ENCODE measurements around the gene KIF26B.
"Not testable (repeated sequence)": the region's sequence is repeated elsewhere in the genome, so short reads cannot be mapped to it uniquely, and the experiment has no call there.

The KIF26B gene

GRCh38 chr1:245690946-245691541, 536.3 kb downstream of the KIF26B start:
- Histone ChIP-seq H3K9me3 (replicated peaks in 1 of 11) (peaks cover 0 to 18% (median 13%) of the 10 kb centered on the region in 11 experiments; a peak in 16 of 22 replicates), H4K20me1 (no peaks in the 10 kb centered on the region), H3K36me3 (no peaks in the 10 kb centered on the region), H3K27ac (no peak overlapping the region), H3K9ac (no peak overlapping the region), H3K27me3 (no peaks in the 10 kb centered on the region), H3K4me2 (no peak overlapping the region), H3K4me1 (peaks cover 0 to 13% (median 4%) of the 10 kb centered on the region in 10 experiments; a peak in 9 of 20 replicates), H3K4me3 (no peak overlapping the region)
- TF ChIP-seq Cebpa-rat (IDR thresholded peaks at IDR 0.05): no peak

DNA sequence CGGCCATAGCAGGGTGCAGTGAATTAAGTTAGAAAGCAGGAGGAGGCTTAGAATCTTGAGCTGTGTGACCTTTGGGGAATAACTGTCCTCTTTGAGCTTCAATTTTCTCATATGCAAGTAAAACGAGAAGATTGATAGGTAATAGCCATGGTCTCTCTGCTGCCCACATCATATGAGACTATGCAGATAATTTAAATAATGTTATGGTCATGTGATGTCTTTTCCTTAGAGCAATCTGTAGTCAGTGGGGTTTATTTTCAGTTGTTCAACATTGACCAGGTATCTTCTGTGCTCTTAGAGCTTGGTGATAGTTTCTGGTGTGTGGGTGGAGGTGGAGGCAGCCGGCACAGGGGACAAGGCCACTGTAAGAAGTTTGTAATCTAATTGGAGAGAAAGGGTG, 537.1 kb downstream of the KIF26B start:
- Histone ChIP-seq H4K20me1 (no peaks in the 10 kb centered on the region), H3K27me3 (no peaks in the 10 kb centered on the region), H3K36me3 (no peaks in the 10 kb centered on the region), H3K27ac (no peak overlapping the region), H3K4me1 (peaks cover 0 to 11% (median 4%) of the 10 kb centered on the region in 10 experiments; a peak in 9 of 20 replicates), H3K4me2 (no peak overlapping the region), H3K9ac (no peak overlapping the region), H3K9me3 (replicated peaks in 1 of 11) (peaks cover 0 to 20% (median 13%) of the 10 kb centered on the region in 11 experiments; a peak in 16 of 22 replicates), H3K4me3 (no peak overlapping the region)
- TF ChIP-seq Cebpa-rat (IDR thresholded peaks at IDR 0.05): no peak

GRCh38 chr1:245692318-245692717, 537.5 kb downstream of the KIF26B start:
- peaks cover 0 to 9% (median 4%) of the 10 kb centered on the region in 10 experiments; a peak in 9 of 20 replicates for H3K4me1 ChIP-seq
- peaks cover 0 to 20% (median 13%) of the 10 kb centered on the region in 11 experiments; a peak in 16 of 22 replicates for H3K9me3 ChIP-seq (replicated peaks in 1 of 11)
- TF ChIP-seq Cebpa-rat (IDR thresholded peaks at IDR 0.05): no peak
- H3K9ac ChIP-seq: no peak overlapping the region
- H3K27me3 ChIP-seq: no peaks in the 10 kb centered on the region
- no peak overlapping the region for H3K4me3 ChIP-seq
- H3K27ac ChIP-seq: no peak overlapping the region
- H3K4me2 ChIP-seq: no peak overlapping the region
- H3K36me3 ChIP-seq: no peaks in the 10 kb centered on the region
- H4K20me1 ChIP-seq: no peaks in the 10 kb centered on the region

- no peaks in the 10 kb centered on the region for H3K27me3 ChIP-seq
- H3K9ac ChIP-seq: no peak overlapping the region
- peaks cover 0 to 12% (median 6%) of the 10 kb centered on the region in 11 experiments; a peak in 14 of 22 replicates for H3K9me3 ChIP-seq (replicated peaks in 1 of 11)
- no peak for TF ChIP-seq Cebpa-rat (IDR thresholded peaks at IDR 0.05)
- no peak overlapping the region for H3K4me2 ChIP-seq
- H4K20me1 ChIP-seq: no peaks in the 10 kb centered on the region
- H3K4me3 ChIP-seq: no peak overlapping the region
- peaks cover 0 to 9% (median 5%) of the 10 kb centered on the region in 10 experiments; a peak in 13 of 20 replicates for H3K4me1 ChIP-seq
- H3K27ac ChIP-seq: no peak overlapping the region
- no peaks in the 10 kb centered on the region for H3K36me3 ChIP-seq
Observed at GRCh38 chr1:245693116-245693793, 538.5 kb downstream of the KIF26B start.

DNA sequence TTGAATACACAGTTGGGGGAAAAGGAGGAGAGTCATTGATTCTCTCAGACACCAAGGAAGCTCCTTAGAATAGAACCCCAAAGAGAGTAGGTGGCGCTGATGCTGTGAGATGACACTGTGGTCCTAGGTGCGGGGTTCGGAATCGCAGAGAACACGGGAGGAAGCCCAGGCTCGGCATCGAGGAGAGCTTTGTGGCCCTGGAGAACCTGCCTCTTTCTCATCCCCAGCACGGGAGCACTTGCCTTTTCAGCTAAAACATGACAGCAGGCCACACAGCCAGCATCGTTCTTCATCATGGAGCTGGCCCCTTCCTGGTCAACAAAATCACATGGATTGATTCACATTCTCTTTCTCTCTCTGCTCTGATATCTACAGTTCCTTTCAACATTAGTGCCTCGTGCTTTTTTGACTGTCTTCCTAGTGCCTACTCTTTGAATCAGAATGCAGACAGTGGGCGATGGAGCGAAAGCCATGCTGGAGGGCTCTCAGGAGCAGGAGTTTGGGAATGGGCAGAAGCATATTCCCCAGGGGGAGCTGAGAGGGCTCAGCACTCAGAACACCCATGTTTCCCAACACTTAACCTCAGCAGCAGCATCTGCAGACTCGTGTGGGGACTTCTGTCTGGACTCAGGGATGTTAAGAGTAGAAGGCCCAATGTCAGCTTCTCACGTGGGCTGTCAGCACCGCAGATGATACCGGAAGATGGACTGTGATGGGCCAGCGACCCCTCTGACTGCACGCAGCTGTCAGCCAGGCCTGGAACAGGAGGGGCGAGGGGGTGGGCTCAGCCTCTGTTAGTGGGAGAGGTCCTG, 539.4 kb downstream of the KIF26B start:
- Histone ChIP-seq H3K9me3 (replicated peaks in 1 of 11) (peaks cover 0 to 8% (median 0%) of the 10 kb centered on the region in 11 experiments; a peak in 2 of 22 replicates), H3K4me1 (peaks cover 7 to 16% (median 10%) of the 10 kb centered on the region in 10 experiments), H3K27ac (no peak overlapping the region), H3K36me3 (no peaks in the 10 kb centered on the region), H3K4me3 (no peak overlapping the region), H4K20me1 (no peaks in the 10 kb centered on the region), H3K27me3 (no peaks in the 10 kb centered on the region), H3K9ac (no peak overlapping the region), H3K4me2 (no peak overlapping the region)
- no peak for TF ChIP-seq Cebpa-rat (IDR thresholded peaks at IDR 0.05)

DNA sequence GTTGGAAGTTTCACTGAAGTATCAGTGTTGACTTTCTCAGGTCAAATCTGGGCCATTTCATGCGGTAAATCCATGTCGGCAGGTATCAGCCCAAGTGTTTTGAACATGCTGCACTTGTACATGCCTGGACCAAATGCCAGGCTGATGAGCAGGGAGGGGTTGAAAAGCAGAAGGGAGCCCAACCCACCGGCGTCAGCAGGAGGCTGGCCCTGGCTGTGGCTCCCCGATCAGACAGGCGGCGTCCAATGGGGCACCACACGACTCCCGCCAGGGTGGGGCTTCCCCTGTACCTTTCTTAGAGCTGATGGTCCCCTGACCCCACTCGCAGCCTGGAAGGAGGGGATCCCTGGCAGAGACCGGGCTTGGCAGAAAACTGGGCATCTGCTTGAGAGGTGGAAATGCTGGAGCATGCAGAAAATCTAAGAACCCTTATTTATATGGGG, 540.0 kb downstream of the KIF26B start:
- TF ChIP-seq Cebpa-rat (IDR thresholded peaks at IDR 0.05): no peak
- no peaks in the 10 kb centered on the region for H4K20me1 ChIP-seq
- H3K9me3 ChIP-seq (replicated peaks in 1 of 11): peaks cover 0 to 8% (median 0%) of the 10 kb centered on the region in 11 experiments; a peak in 2 of 22 replicates
- H3K27me3 ChIP-seq: no peaks in the 10 kb centered on the region
- no peak overlapping the region for H3K27ac ChIP-seq
- no peak overlapping the region for H3K4me3 ChIP-seq
- no peaks in the 10 kb centered on the region for H3K36me3 ChIP-seq
- H3K9ac ChIP-seq: no peak overlapping the region
- H3K4me1 ChIP-seq: peaks cover 7 to 22% (median 17%) of the 10 kb centered on the region in 10 experiments
- no peak overlapping the region for H3K4me2 ChIP-seq

DNA sequence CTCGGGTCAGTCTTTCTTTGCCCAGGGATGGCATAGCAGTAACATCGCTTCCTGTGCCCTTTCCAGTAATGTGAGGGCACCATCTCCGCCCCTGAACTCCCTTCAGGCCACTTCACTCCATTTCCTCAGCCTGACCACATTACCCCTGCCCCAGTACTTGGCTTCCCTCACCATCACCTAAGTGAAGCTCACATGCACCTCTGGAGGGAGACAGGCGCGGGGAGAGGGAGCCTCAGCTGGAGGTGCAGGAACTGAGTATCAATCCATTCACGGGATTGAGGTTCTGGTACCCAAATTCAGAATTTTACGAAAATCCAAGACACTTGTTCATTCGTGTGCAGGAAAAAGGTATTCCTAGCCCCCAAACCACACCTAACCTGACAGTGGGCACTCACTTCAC, 540.4 kb downstream of the KIF26B start:
- Histone ChIP-seq H4K20me1 (no peaks in the 10 kb centered on the region), H3K4me1 (peaks cover 2 to 23% (median 19%) of the 10 kb centered on the region in 10 experiments), H3K4me2 (no peak overlapping the region), H3K27ac (no peak overlapping the region), H3K4me3 (no peak overlapping the region), H3K9ac (no peak overlapping the region), H3K9me3 (replicated peaks in 1 of 11) (peaks cover 0 to 8% (median 0%) of the 10 kb centered on the region in 11 experiments; a peak in 2 of 22 replicates), H3K27me3 (no peaks in the 10 kb centered on the region), H3K36me3 (no peaks in the 10 kb centered on the region)
- no peak for TF ChIP-seq Cebpa-rat (IDR thresholded peaks at IDR 0.05)

GRCh38 chr1:245695701-245696100, 540.9 kb downstream of the KIF26B start:
- not testable (repeated sequence) for H3K9me3 ChIP-seq (replicated peaks in 1 of 11); H3K27ac ChIP-seq; H3K9ac ChIP-seq; H3K36me3 ChIP-seq; H3K27me3 ChIP-seq; H3K4me3 ChIP-seq; H3K4me2 ChIP-seq; H4K20me1 ChIP-seq
- H3K4me1 ChIP-seq: peaks cover 0 to 25% (median 22%) of the 10 kb centered on the region in 10 experiments; a peak in 16 of 20 replicates

- H4K20me1 ChIP-seq: no peaks in the 10 kb centered on the region
- peak overlapping the region in 3 of 11 experiments; percentile 49 to 58 (median 54); a peak in 2 of 22 replicates for H3K4me2 ChIP-seq
- H3K4me1 ChIP-seq: peaks cover 0 to 31% (median 23%) of the 10 kb centered on the region in 10 experiments; a peak in 16 of 20 replicates
- H3K9ac ChIP-seq: no peak overlapping the region
- H3K9me3 ChIP-seq (replicated peaks in 1 of 11): peaks cover 0 to 8% (median 0%) of the 10 kb centered on the region in 11 experiments; a peak in 2 of 22 replicates
- peak overlapping the region in 2 of 11 experiments; percentile 9 to 13; a peak in 1 of 22 replicates for H3K27ac ChIP-seq
- no peaks in the 10 kb centered on the region for H3K27me3 ChIP-seq
- H3K36me3 ChIP-seq: no peaks in the 10 kb centered on the region
- H3K4me3 ChIP-seq: no peak overlapping the region
- TF ChIP-seq Cebpa-rat (IDR thresholded peaks at IDR 0.05): no peak
Observed at GRCh38 chr1:245698116-245698515, 543.3 kb downstream of the KIF26B start.
